ENCODE measurements around the gene KCNQ1. TPM values are rescaled to one million over a fixed set of nuclear protein-coding genes. Genes with fewer than 3 reads are reported as not detected.

KCNQ1 gene
- total and polyA plus RNA-seq, 2 donors (not counting 1 experiment from before 2014, with no cell fraction given): 21.5 to 28.8 TPM

DNA sequence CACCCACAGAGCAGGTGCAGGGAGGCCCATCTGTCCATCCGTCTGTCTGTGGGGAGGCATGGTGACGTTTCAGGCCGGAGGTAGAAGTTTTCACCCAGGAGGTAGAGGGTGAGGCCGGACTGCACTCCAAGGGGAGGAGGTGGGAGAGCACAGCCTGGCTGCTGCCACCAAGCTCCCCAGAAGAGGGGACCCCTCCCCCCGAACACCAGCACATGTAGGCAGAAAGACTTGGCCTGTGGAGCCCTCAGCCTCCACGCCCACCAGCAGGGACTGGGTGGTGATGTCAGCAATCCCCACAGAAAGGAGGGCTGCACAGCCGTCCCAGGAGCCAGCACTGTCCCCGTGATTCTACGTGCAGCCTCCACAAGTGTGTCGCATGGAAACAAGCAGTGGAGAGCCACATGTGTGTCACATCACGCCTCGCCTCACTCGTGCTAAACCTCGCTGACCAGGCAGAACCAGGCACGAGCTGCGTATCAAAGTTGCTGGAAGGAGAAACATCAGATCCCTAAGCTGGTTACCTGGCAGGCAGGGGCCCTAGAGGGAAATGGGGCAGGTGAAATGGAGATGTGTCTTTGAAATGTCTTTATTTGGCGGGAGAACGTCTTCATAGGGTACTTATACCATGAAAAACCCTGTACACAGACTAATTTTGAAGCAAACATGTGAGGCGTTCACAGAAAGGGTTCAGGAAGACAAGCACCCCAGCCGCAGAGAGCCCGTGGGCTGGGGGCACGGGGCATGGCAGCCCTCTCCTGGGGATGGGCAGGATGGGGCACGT, 391.7 kb downstream of the KCNQ1 start:
- ATAC-seq (ENCODE audit: low read depth) (no peak), DNase-seq (no peak)
- no peak overlapping the region for H2AFZ ChIP-seq (ENCODE audit: insufficient read depth, low read depth, low read length, poor library complexity, severe bottlenecking)
- no peaks in the 10 kb centered on the region for H3K9me3 ChIP-seq (ENCODE audit: control extremely low read depth in 1 of 3, control insufficient read depth in 2 of 3, insufficient read depth in 1 of 3, low read length in 2 of 3)
- H3K4me2 ChIP-seq (replicated peaks; ENCODE audit: low read depth, low read length, poor library complexity, severe bottlenecking): no peak overlapping the region
- Mint-ChIP-seq H3K4me3 (no peak overlapping the region), H3K27me3 (no peaks in the 10 kb centered on the region), H3K27ac (no peak overlapping the region), H3K4me1 (no peaks in the 10 kb centered on the region), H3K9me3 (ENCODE audit: insufficient read depth) (no peaks in the 10 kb centered on the region)
- WGBS (ENCODE audit: insufficient coverage): 91% methylated on average over 17 of the region's 23 CpGs
- no peak overlapping the region for H3K9ac ChIP-seq (ENCODE audit: low read length)
- no peaks in the 10 kb centered on the region for H3K4me1 ChIP-seq (ENCODE audit: control insufficient read depth in 2 of 2, insufficient read depth in 2 of 2, low read length in 2 of 2)
- no peak overlapping the region for H3K27ac ChIP-seq (ENCODE audit: low read length in 2 of 2)
- POLR2A ChIA-PET: no interaction called here
- no peaks in the 10 kb centered on the region for H4K20me1 ChIP-seq (ENCODE audit: control insufficient read depth, insufficient read depth, low read length, poor library complexity, severe bottlenecking)
- no peaks in the 10 kb centered on the region for H3K79me2 ChIP-seq (ENCODE audit: control insufficient read depth, insufficient read depth, low read length)
- H3K36me3 ChIP-seq (replicated peaks in 1 of 2; ENCODE audit: control extremely low read depth in 1 of 2, control insufficient read depth in 1 of 2, extremely low read depth in 1 of 2, insufficient read depth in 2 of 2, low read length in 1 of 2): no peaks in the 10 kb centered on the region
- H3K27me3 ChIP-seq (replicated peaks in 1 of 4; ENCODE audit: control extremely low read depth in 1 of 4, control insufficient read depth in 3 of 4, insufficient read depth in 4 of 4, low read length in 3 of 4): no peaks in the 10 kb centered on the region
- intact Hi-C loops (cut with micrococcal nuclease): no loop called here
- no peak overlapping the region for H3K4me3 ChIP-seq (ENCODE audit: control extremely low read depth in 1 of 5, extremely low read depth in 1 of 5, insufficient read depth in 1 of 5, low read depth in 2 of 5, low read length in 4 of 5)
- no peak for TF ChIP-seq EZH2 (IDR thresholded peaks at IDR 0.05; ENCODE audit: borderline replicate concordance, insufficient read depth, low read depth, low read length, poor library complexity, severe bottlenecking)
- TF ChIP-seq, protein P1, sequence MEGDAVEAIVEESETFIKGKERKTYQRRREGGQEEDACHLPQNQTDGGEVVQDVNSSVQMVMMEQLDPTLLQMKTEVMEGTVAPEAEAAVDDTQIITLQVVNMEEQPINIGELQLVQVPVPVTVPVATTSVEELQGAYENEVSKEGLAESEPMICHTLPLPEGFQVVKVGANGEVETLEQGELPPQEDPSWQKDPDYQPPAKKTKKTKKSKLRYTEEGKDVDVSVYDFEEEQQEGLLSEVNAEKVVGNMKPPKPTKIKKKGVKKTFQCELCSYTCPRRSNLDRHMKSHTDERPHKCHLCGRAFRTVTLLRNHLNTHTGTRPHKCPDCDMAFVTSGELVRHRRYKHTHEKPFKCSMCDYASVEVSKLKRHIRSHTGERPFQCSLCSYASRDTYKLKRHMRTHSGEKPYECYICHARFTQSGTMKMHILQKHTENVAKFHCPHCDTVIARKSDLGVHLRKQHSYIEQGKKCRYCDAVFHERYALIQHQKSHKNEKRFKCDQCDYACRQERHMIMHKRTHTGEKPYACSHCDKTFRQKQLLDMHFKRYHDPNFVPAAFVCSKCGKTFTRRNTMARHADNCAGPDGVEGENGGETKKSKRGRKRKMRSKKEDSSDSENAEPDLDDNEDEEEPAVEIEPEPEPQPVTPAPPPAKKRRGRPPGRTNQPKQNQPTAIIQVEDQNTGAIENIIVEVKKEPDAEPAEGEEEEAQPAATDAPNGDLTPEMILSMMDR (IDR thresholded peaks at IDR 0.05): no peak
- CTCF ChIA-PET: no interaction called here

DNA sequence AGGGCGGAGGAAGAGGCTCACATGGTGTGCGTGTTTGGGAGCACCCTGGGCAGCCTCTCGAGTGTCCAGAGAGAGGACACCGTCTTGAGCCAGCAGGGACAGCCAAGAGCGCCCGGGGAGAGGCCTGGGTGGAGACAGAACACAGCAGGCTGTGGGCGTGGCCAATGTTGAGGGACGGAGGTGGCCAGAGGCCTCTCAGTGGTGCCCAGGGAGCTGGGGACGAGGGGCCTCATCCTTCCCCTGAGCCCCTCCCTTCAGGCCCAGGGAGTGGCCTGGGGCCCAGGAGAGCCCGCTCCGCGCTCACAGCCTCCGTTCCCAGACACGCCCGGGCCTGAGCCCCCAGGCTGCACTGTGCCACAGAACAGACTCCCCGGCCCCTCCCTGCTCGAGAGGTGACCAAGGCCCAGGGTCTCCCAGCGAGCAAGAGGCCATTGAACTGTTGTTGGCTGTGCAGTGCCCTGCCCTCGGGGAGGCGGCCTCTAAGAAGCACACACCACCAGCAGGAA, 392.3 kb downstream of the KCNQ1 start:
- Mint-ChIP-seq H3K27ac (no peak overlapping the region), H3K27me3 (no peaks in the 10 kb centered on the region), H3K9me3 (ENCODE audit: insufficient read depth) (no peaks in the 10 kb centered on the region), H3K4me1 (no peaks in the 10 kb centered on the region), H3K4me3 (no peak overlapping the region)
- ChIA-PET CTCF (no interaction called here), POLR2A (no interaction called here)
- DNase-seq (no peak), ATAC-seq (ENCODE audit: low read depth) (no peak)
- Histone ChIP-seq H3K27me3 (replicated peaks in 1 of 4; ENCODE audit: control extremely low read depth in 1 of 4, control insufficient read depth in 3 of 4, insufficient read depth in 4 of 4, low read length in 3 of 4) (no peaks in the 10 kb centered on the region), H3K9me3 (ENCODE audit: control extremely low read depth in 1 of 3, control insufficient read depth in 2 of 3, insufficient read depth in 1 of 3, low read length in 2 of 3) (no peaks in the 10 kb centered on the region), H2AFZ (ENCODE audit: insufficient read depth, low read depth, low read length, poor library complexity, severe bottlenecking) (no peak overlapping the region), H3K79me2 (ENCODE audit: control insufficient read depth, insufficient read depth, low read length) (no peaks in the 10 kb centered on the region), H3K4me3 (ENCODE audit: control extremely low read depth in 1 of 5, extremely low read depth in 1 of 5, insufficient read depth in 1 of 5, low read depth in 2 of 5, low read length in 4 of 5) (no peak overlapping the region), H3K9ac (ENCODE audit: low read length) (no peak overlapping the region), H3K27ac (ENCODE audit: low read length in 2 of 2) (no peak overlapping the region), H4K20me1 (ENCODE audit: control insufficient read depth, insufficient read depth, low read length, poor library complexity, severe bottlenecking) (no peaks in the 10 kb centered on the region), H3K36me3 (replicated peaks in 1 of 2; ENCODE audit: control extremely low read depth in 1 of 2, control insufficient read depth in 1 of 2, extremely low read depth in 1 of 2, insufficient read depth in 2 of 2, low read length in 1 of 2) (no peaks in the 10 kb centered on the region), H3K4me2 (replicated peaks; ENCODE audit: low read depth, low read length, poor library complexity, severe bottlenecking) (no peak overlapping the region), H3K4me1 (ENCODE audit: control insufficient read depth in 2 of 2, insufficient read depth in 2 of 2, low read length in 2 of 2) (no peaks in the 10 kb centered on the region)
- TF ChIP-seq, protein P1 (IDR thresholded peaks at IDR 0.05): no peak
- TF ChIP-seq EZH2 (IDR thresholded peaks at IDR 0.05; ENCODE audit: borderline replicate concordance, insufficient read depth, low read depth, low read length, poor library complexity, severe bottlenecking): no peak
- intact Hi-C loops (cut with micrococcal nuclease): no loop called here
- 77% methylated on average over 19 of the region's 20 CpGs for WGBS (ENCODE audit: insufficient coverage)

Data from B cell (primary cell).